IPS DF 6.9 (cell line): ENCODE measurements around the gene SPTB.
"Not testable (repeated sequence)": the region's sequence is repeated elsewhere in the genome, so short reads cannot be mapped to it uniquely, and the experiment has no call there.

Source experiments
- DNase-seq: peaks from one replicate; pipeline ENCODE4 v3.0.0-alpha.2; 2013; ENCODE audit warnings: low read depth, low spot score
- H3K27ac ChIP-seq: one replicate; pipeline ENCODE4 v1.5.1; 2013; ENCODE audit warnings: low read length, control low read depth
- H3K27me3 ChIP-seq: 2 replicates; pipeline ENCODE4 v1.6.1; 2013; ENCODE audit warnings: mild to moderate bottlenecking, low read length; ENCODE audit not compliant: control insufficient read depth, insufficient read depth
- H3K36me3 ChIP-seq: 2 replicates; pipeline ENCODE4 v1.6.1; 2013; ENCODE audit warnings: low read length; ENCODE audit not compliant: control insufficient read depth, insufficient read depth
- H3K4me1 ChIP-seq: 2 replicates; pipeline ENCODE4 v1.6.1; 2013; ENCODE audit warnings: low read length; ENCODE audit not compliant: control insufficient read depth, insufficient read depth
- H3K4me3 ChIP-seq: 2 replicates; pipeline ENCODE4 v1.5.1; 2013; ENCODE audit warnings: mild to moderate bottlenecking, low read length
- H3K9me3 ChIP-seq: 2 replicates; pipeline ENCODE4 v1.6.1; 2013; ENCODE audit warnings: low read length, inconsistent platforms; ENCODE audit not compliant: control insufficient read depth, insufficient read depth
- WGBS: extraction: QIAGEN DNeasy Blood & Tissue Kit; methylation state at CpG from one replicate; pipeline ENCODE4 v1.1.7; 2013; ENCODE audit warnings: mixed read lengths, missing lambda C conversion rate; ENCODE audit not compliant: insufficient read length, insufficient coverage; 5-methylcytosine and 5-hydroxymethylcytosine counted together

Gene SPTB

DNA sequence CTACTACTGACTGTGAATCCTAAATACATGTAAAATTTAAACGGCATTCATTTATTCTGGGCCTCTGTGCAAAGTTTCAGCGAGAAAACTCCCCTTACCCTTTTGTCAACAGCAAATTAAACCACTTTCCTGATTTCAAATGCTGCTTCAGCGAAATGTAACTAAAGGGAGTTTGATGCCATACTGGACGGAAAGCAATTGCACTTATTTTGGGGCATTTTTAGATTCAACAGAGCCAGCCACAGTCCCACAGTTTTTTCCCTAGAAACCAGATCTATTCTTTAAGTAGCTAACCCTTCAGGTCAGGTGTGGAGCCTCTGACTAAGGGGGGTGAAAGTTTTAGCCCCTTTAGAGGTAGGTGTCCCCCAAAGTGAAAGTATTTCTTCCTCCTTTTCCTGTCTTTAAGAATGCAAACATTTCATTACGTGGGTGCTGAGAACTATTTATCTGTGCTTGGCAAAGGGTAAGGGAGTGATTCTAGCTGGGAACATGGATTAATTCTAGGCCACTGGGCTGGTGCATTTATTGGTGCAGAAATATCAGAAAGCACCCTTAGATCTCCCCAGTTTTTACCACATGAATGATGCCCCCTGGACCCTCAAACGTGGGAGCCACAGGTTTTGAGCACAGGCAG lies 72.7 kb downstream of the SPTB start:
- Histone ChIP-seq H3K27ac (no peak overlapping the region), H3K9me3 (no peaks in the 10 kb centered on the region), H3K4me3 (no peak overlapping the region), H3K27me3 (no peaks in the 10 kb centered on the region), H3K4me1 (no peaks in the 10 kb centered on the region), H3K36me3 (no peaks in the 10 kb centered on the region)
- DNase-seq = no peak
- no CpG with 5 or more reads among the region's 6 CpGs for WGBS

DNA sequence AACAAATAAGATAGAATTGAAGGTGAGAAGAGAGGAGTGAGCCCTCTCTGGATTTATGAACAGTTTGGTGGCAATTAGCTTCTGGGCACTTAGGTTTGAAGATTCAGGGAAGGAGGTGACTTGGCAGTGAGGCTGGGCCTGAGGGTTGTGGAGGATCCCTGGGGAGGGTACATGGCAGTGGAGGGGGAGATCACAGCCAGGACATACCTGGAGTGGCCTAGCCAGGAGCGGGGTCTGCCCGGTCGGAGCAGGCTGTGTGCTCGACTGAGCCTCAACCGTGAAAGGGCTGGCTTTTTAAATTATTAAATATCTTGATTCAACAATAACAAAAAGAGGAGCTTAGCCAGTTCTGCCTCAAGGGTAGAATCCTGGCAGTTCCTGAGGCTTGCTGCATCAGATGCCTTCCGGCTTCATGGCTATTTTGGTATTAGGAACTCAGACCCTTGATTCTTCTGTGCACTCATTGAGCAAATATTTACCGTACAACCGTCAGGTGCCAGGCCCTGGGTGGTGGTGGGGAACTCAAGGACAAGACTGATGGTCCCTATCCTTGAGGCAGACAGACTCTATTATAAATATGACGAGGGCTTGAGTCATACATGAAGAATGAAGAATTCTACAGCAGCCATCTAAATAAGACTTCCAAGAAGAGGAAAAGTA lies 73.4 kb downstream of the SPTB start:
- DNase-seq = no peak
- Histone ChIP-seq H3K4me3 (no peak overlapping the region), H3K9me3 (no peaks in the 10 kb centered on the region), H3K4me1 (no peaks in the 10 kb centered on the region), H3K27ac (no peak overlapping the region), H3K27me3 (no peaks in the 10 kb centered on the region), H3K36me3 (no peaks in the 10 kb centered on the region)
- WGBS = no CpG with 5 or more reads among the region's 9 CpGs

GRCh38 chr14:64805646-64806045 lies 74.1 kb downstream of the SPTB start:
- not testable (repeated sequence) for H3K4me3 ChIP-seq, H3K27me3 ChIP-seq, DNase-seq, H3K4me1 ChIP-seq, H3K27ac ChIP-seq, H3K9me3 ChIP-seq, H3K36me3 ChIP-seq
- WGBS = no CpG with 5 or more reads among the region's 3 CpGs

- Histone ChIP-seq H3K27me3 (no peaks in the 10 kb centered on the region), H3K9me3 (no peaks in the 10 kb centered on the region), H3K4me3 (no peak overlapping the region), H3K36me3 (no peaks in the 10 kb centered on the region), H3K27ac (no peak overlapping the region), H3K4me1 (no peaks in the 10 kb centered on the region)
- no peak for DNase-seq
- no CpG with 5 or more reads among the region's 12 CpGs for WGBS
Measured at GRCh38 chr14:64804754-64805260, 74.9 kb downstream of the SPTB start.

GRCh38 chr14:64801800-64802199 lies 77.9 kb downstream of the SPTB start:
- H3K4me3 ChIP-seq = no peak overlapping the region
- no peak overlapping the region for H3K27ac ChIP-seq
- no peaks in the 10 kb centered on the region for H3K27me3 ChIP-seq
- H3K36me3 ChIP-seq = no peaks in the 10 kb centered on the region
- H3K4me1 ChIP-seq = no peaks in the 10 kb centered on the region
- DNase-seq = no peak
- H3K9me3 ChIP-seq = no peaks in the 10 kb centered on the region
- WGBS = no CpG with 5 or more reads among the region's 1 CpG

GRCh38 chr14:64801046-64801445 lies 78.7 kb downstream of the SPTB start:
- no CpG with 5 or more reads among the region's 11 CpGs for WGBS
- no peak overlapping the region for H3K4me3 ChIP-seq
- no peaks in the 10 kb centered on the region for H3K27me3 ChIP-seq
- no peaks in the 10 kb centered on the region for H3K4me1 ChIP-seq
- no peak for DNase-seq
- H3K9me3 ChIP-seq = no peaks in the 10 kb centered on the region
- H3K36me3 ChIP-seq = no peaks in the 10 kb centered on the region
- no peak overlapping the region for H3K27ac ChIP-seq

GRCh38 chr14:64800000-64800399 lies 79.7 kb downstream of the SPTB start:
- H3K4me1 ChIP-seq = no peaks in the 10 kb centered on the region
- no peaks in the 10 kb centered on the region for H3K36me3 ChIP-seq
- H3K4me3 ChIP-seq = no peak overlapping the region
- H3K27ac ChIP-seq = no peak overlapping the region
- no peaks in the 10 kb centered on the region for H3K9me3 ChIP-seq
- H3K27me3 ChIP-seq = no peaks in the 10 kb centered on the region
- no CpG with 5 or more reads among the region's 3 CpGs for WGBS
- DNase-seq = no peak

DNA sequence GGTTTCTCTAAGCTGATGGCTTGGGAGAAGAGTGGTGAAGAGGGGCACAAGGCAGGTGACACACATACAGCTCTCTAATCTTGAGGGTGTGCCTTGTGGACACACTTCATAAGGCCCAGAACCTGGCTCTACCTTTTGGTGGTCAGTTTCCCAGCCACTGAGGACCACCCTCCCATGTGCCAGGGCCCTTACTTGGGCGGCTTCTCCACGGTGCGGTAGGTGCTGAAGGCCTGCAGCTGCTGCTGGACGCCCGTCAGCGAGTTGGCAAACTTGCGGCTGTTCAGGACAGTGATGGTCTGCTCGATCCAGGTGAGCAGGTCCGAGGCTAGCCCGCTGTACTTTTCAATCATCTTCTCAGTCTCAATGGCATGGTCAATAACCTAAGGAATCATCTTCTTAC lies 80.2 kb downstream of the SPTB start:
- no peak overlapping the region for H3K4me3 ChIP-seq
- H3K27ac ChIP-seq = no peak overlapping the region
- DNase-seq = no peak
- no peaks in the 10 kb centered on the region for H3K9me3 ChIP-seq
- H3K27me3 ChIP-seq = no peaks in the 10 kb centered on the region
- H3K36me3 ChIP-seq = no peaks in the 10 kb centered on the region
- no peaks in the 10 kb centered on the region for H3K4me1 ChIP-seq
- no CpG with 5 or more reads among the region's 10 CpGs for WGBS

GRCh38 chr14:64796369-64796768 lies 83.3 kb downstream of the SPTB start:
- DNase-seq = no peak
- Histone ChIP-seq H3K9me3 (no peaks in the 10 kb centered on the region), H3K36me3 (no peaks in the 10 kb centered on the region), H3K27me3 (no peaks in the 10 kb centered on the region), H3K4me3 (no peak overlapping the region), H3K27ac (no peak overlapping the region), H3K4me1 (no peaks in the 10 kb centered on the region)
- no CpG with 5 or more reads among the region's 11 CpGs for WGBS

- Histone ChIP-seq H3K9me3 (no peaks in the 10 kb centered on the region), H3K27ac (no peak overlapping the region), H3K4me1 (no peaks in the 10 kb centered on the region), H3K4me3 (no peak overlapping the region), H3K27me3 (no peaks in the 10 kb centered on the region), H3K36me3 (no peaks in the 10 kb centered on the region)
- no peak for DNase-seq
- no CpG with 5 or more reads among the region's 3 CpGs for WGBS
Measured at GRCh38 chr14:64795921-64796320, 83.8 kb downstream of the SPTB start.

- Histone ChIP-seq H3K27ac (no peak overlapping the region), H3K4me3 (no peak overlapping the region), H3K36me3 (no peaks in the 10 kb centered on the region), H3K4me1 (no peaks in the 10 kb centered on the region), H3K27me3 (no peaks in the 10 kb centered on the region), H3K9me3 (no peaks in the 10 kb centered on the region)
- no peak for DNase-seq
- WGBS = no CpG with 5 or more reads among the region's 16 CpGs
Measured at GRCh38 chr14:64795211-64795610, 84.5 kb downstream of the SPTB start.
